Measurements from ENCODE around the gene ZNG1B. TPM values are rescaled to one million over a fixed set of nuclear protein-coding genes. Genes with fewer than 3 reads are reported as not detected.
"Not testable (repeated sequence)": the region's sequence is repeated elsewhere in the genome, so short reads cannot be mapped to it uniquely, and the experiment has no call there.

The ZNG1B gene
- total RNA-seq (10 to 100 TPM; 27.6 to 35.3 (median 33.4) TPM), total RNA-seq (13.5 to 48.2 (median 23.4) reads per million in 29 experiments)
- total RNA-seq (2013), result 43.1 TPM

GRCh38 chr2:113437508-113438465 lies at the start of gene ZNG1B:
Gene ZNG1B, plus strand, starts transcription at chr2:113437691. Its CDS starts 178 bp downstream, at chr2:113437869.
- H3K36me3 Mint-ChIP-seq; POLR2A ChIA-PET; H3K27me3 Mint-ChIP-seq; CTCF ChIA-PET; H3K9me3 Mint-ChIP-seq; H3K36me3 ChIP-seq (ENCODE audit: control insufficient read depth in 2 of 2, extremely low read depth in 1 of 2, insufficient read depth in 1 of 2, low read length in 1 of 2); H3K27me3 ChIP-seq (replicated peaks in 1 of 2; ENCODE audit: control insufficient read depth in 2 of 2, extremely low read depth in 1 of 2, insufficient read depth in 2 of 2, low read length in 1 of 2); H3K9me3 ChIP-seq; H3K4me1 ChIP-seq (ENCODE audit: control insufficient read depth in 1 of 2, extremely low read depth in 1 of 2, insufficient read depth in 2 of 2, low read length in 2 of 2): not testable (repeated sequence)
- Histone ChIP-seq H3K4me3 (ENCODE audit: control insufficient read depth in 1 of 2, extremely low read depth in 1 of 2, low read length in 1 of 2) (peak within 1 kb of the TSS; percentile 47 to 48), H3K27ac (ENCODE audit: low read length) (peak within 1 kb of the TSS; percentile 66)
- Mint-ChIP-seq H3K27ac (peak within 1 kb of the TSS; percentile 81 to 92), H3K4me3 (peak within 1 kb of the TSS; percentile 79 to 82 (median 81)), H3K4me1 (peaks cover 4 to 12% (median 5%) of the 10 kb centered on the region in 3 donors)
- no CpG with 5 or more reads among the region's 56 CpGs for WGBS (ENCODE audit: insufficient coverage)
- DNase-seq (peak; percentile 46 to 87 (median 75)), ATAC-seq (replicated peaks in 1 of 4) (peak in 1 of 4 experiments; percentile 28)

GRCh38 chr2:113390124-113390849 lies 47.2 kb upstream of the ZNG1B start:
- Mint-ChIP-seq H3K27ac (peak overlapping the region; percentile 73 to 78), H3K4me3 (peak overlapping the region; percentile 71 to 74 (median 73)), H3K27me3 (peaks cover 7 to 15% of the 10 kb centered on the region in 2 donors), H3K9me3 (no peaks in the 10 kb centered on the region), H3K4me1 (peaks cover 6 to 15% (median 9%) of the 10 kb centered on the region in 3 donors), H3K36me3 (no peaks in the 10 kb centered on the region)
- peak; percentile 87 to 97 (median 90) for ATAC-seq (replicated peaks in 1 of 4)
- ChIA-PET POLR2A (no interaction called here), CTCF (interaction anchor here (0.5 to 3.4 kb wide), 15 partner anchors 13 to 362 kb away, joined by 3 to 25 read pairs (median 4); no protein-coding TSS in a partner anchor)
- WGBS (ENCODE audit: insufficient coverage), result 0% methylated on average over 2 of the region's 11 CpGs
- Histone ChIP-seq H3K9me3 (no peaks in the 10 kb centered on the region), H3K27me3 (replicated peaks in 1 of 2; ENCODE audit: control insufficient read depth in 2 of 2, extremely low read depth in 1 of 2, insufficient read depth in 2 of 2, low read length in 1 of 2) (no peaks in the 10 kb centered on the region), H3K36me3 (ENCODE audit: control insufficient read depth in 2 of 2, extremely low read depth in 1 of 2, insufficient read depth in 1 of 2, low read length in 1 of 2) (no peaks in the 10 kb centered on the region), H3K27ac (ENCODE audit: low read length) (no peak overlapping the region), H3K4me1 (ENCODE audit: control insufficient read depth in 1 of 2, extremely low read depth in 1 of 2, insufficient read depth in 2 of 2, low read length in 2 of 2) (peaks cover 2 to 4% of the 10 kb centered on the region in 2 experiments), H3K4me3 (ENCODE audit: control insufficient read depth in 1 of 2, extremely low read depth in 1 of 2, low read length in 1 of 2) (peak overlapping the region in 1 of 2 donors; percentile 40)
- peak; percentile 8 to 86 (median 44) for DNase-seq

DNA sequence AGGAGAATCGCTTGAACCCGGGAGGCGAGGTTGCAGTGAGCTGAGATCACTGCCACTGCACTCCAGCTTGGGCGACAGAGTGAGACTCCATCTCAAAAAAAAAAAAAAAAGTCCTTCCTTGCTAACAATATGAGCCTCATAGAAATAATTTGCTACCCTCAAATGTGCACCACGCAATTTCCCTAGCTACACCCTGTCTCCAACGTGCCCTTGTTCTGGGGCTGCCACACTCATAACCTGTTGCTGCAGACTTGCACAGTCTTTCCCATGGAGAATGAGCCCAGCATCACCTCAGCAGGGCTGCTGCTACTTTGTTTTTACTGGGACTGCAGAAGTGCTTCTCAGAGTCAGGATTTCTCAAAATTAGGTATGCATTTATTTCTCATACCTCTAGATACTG lies 46.4 kb upstream of the ZNG1B start:
- Mint-ChIP-seq H3K9me3 (no peaks in the 10 kb centered on the region), H3K27ac (no peak overlapping the region), H3K36me3 (no peaks in the 10 kb centered on the region), H3K4me3 (peak overlapping the region in 1 of 3 donors; percentile 6), H3K27me3 (peaks cover 7 to 14% of the 10 kb centered on the region in 2 donors), H3K4me1 (peaks cover 6 to 15% (median 9%) of the 10 kb centered on the region in 3 donors)
- ChIA-PET CTCF (interaction anchor here (0.6 to 3.4 kb wide), 11 partner anchors 14 to 749 kb away, joined by 3 to 25 read pairs (median 4); no protein-coding TSS in a partner anchor), POLR2A (no interaction called here)
- Histone ChIP-seq H3K27ac (ENCODE audit: low read length) (no peak overlapping the region), H3K36me3 (ENCODE audit: control insufficient read depth in 2 of 2, extremely low read depth in 1 of 2, insufficient read depth in 1 of 2, low read length in 1 of 2) (no peaks in the 10 kb centered on the region), H3K4me1 (ENCODE audit: control insufficient read depth in 1 of 2, extremely low read depth in 1 of 2, insufficient read depth in 2 of 2, low read length in 2 of 2) (peaks cover 2 to 4% of the 10 kb centered on the region in 2 experiments), H3K4me3 (ENCODE audit: control insufficient read depth in 1 of 2, extremely low read depth in 1 of 2, low read length in 1 of 2) (no peak overlapping the region), H3K27me3 (replicated peaks in 1 of 2; ENCODE audit: control insufficient read depth in 2 of 2, extremely low read depth in 1 of 2, insufficient read depth in 2 of 2, low read length in 1 of 2) (no peaks in the 10 kb centered on the region), H3K9me3 (no peaks in the 10 kb centered on the region)
- DNase-seq, result no peak
- ATAC-seq (replicated peaks in 1 of 4), result no peak
- WGBS (ENCODE audit: insufficient coverage), result 77% methylated on average over 5 of the region's 6 CpGs

- Histone ChIP-seq H3K4me1 (ENCODE audit: control insufficient read depth in 1 of 2, extremely low read depth in 1 of 2, insufficient read depth in 2 of 2, low read length in 2 of 2) (no peaks in the 10 kb centered on the region), H3K27ac (ENCODE audit: low read length) (no peak overlapping the region), H3K36me3 (ENCODE audit: control insufficient read depth in 2 of 2, extremely low read depth in 1 of 2, insufficient read depth in 1 of 2, low read length in 1 of 2) (no peaks in the 10 kb centered on the region), H3K27me3 (replicated peaks in 1 of 2; ENCODE audit: control insufficient read depth in 2 of 2, extremely low read depth in 1 of 2, insufficient read depth in 2 of 2, low read length in 1 of 2) (peaks cover 0 to 20% of the 10 kb centered on the region in 2 experiments), H3K9me3 (no peaks in the 10 kb centered on the region), H3K4me3 (ENCODE audit: control insufficient read depth in 1 of 2, extremely low read depth in 1 of 2, low read length in 1 of 2) (no peak overlapping the region)
- Mint-ChIP-seq H3K4me1 (peaks cover 0 to 2% (median 0%) of the 10 kb centered on the region in 3 donors), H3K9me3 (no peaks in the 10 kb centered on the region), H3K27me3 (peaks cover 15 to 48% of the 10 kb centered on the region in 2 donors), H3K36me3 (no peaks in the 10 kb centered on the region), H3K4me3 (no peak overlapping the region), H3K27ac (no peak overlapping the region)
- ChIA-PET POLR2A (no interaction called here), CTCF (no interaction called here)
- DNase-seq (no peak), ATAC-seq (replicated peaks in 1 of 4) (no peak)
- WGBS (ENCODE audit: insufficient coverage), result 69% methylated on average over 4 of the region's 5 CpGs
These were observed 31.4 kb upstream of the ZNG1B start for GRCh38 chr2:113406114-113406513.

DNA sequence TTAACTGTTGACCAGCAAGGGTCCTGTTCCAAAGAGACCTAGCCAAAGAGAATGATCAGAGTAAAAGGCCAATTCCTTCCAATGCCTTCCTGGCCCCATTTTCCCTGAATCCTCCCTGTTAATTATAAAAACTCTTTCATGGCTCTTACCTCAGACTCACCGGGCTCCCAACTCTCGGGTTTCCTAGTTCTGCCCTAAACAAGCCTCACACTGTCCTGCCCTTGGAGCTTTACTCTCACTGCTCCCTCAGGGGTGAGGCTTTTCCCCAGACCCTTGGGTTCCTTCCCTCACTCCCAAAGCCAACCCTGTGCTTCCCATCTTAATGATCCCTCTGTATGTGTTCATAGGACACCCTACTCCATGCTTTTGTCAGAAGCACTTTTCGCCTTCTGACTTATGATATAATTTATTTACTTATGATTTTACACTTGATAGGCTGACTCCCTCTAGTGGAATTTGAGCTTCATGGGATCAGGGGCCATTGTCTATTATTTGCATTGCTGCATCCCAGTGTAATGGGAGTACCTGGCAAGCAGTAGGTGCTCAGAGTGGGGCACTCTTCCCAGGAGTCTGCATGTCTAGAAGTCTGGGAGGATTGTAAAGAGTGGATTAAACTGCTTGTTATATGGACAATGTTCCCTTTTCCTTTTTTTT lies 29.9 kb upstream of the ZNG1B start:
- no peaks in the 10 kb centered on the region for H3K9me3 ChIP-seq
- H3K27me3 ChIP-seq (replicated peaks in 1 of 2; ENCODE audit: control insufficient read depth in 2 of 2, extremely low read depth in 1 of 2, insufficient read depth in 2 of 2, low read length in 1 of 2), result peaks cover 0 to 20% of the 10 kb centered on the region in 2 experiments
- Mint-ChIP-seq H3K9me3 (no peaks in the 10 kb centered on the region), H3K27ac (no peak overlapping the region), H3K27me3 (peaks cover 10 to 39% of the 10 kb centered on the region in 2 donors), H3K4me3 (no peak overlapping the region), H3K36me3 (no peaks in the 10 kb centered on the region), H3K4me1 (peaks cover 0 to 2% (median 0%) of the 10 kb centered on the region in 3 donors)
- H3K4me3 ChIP-seq (ENCODE audit: control insufficient read depth in 1 of 2, extremely low read depth in 1 of 2, low read length in 1 of 2), result no peak overlapping the region
- H3K36me3 ChIP-seq (ENCODE audit: control insufficient read depth in 2 of 2, extremely low read depth in 1 of 2, insufficient read depth in 1 of 2, low read length in 1 of 2), result no peaks in the 10 kb centered on the region
- H3K4me1 ChIP-seq (ENCODE audit: control insufficient read depth in 1 of 2, extremely low read depth in 1 of 2, insufficient read depth in 2 of 2, low read length in 2 of 2), result no peaks in the 10 kb centered on the region
- ATAC-seq (replicated peaks in 1 of 4) (no peak), DNase-seq (peak in 1 of 35 experiments; percentile 11)
- WGBS (ENCODE audit: insufficient coverage), result 72% methylated on average over 2 of the region's 3 CpGs
- POLR2A ChIA-PET, result no interaction called here
- CTCF ChIA-PET, result interaction anchor here in 1 of 2 donors (0.6 kb wide), 1 partner anchor 272 kb away, joined by 3 read pairs; no protein-coding TSS in a partner anchor
- H3K27ac ChIP-seq (ENCODE audit: low read length), result no peak overlapping the region
